GM21825 (cell line): ENCODE results near the gene CR1.
"Not testable (repeated sequence)": the region's sequence is repeated elsewhere in the genome, so short reads cannot be mapped to it uniquely, and the experiment has no call there.

Experiments used
- ATAC-seq: cut with Tn5 transposase; IDR thresholded peaks from one replicate; pipeline ENCODE4 v1.9.1; 2021; ENCODE audit warnings: mild to moderate bottlenecking, moderate library complexity; ENCODE audit not compliant: unreplicated experiment

CR1 gene

DNA sequence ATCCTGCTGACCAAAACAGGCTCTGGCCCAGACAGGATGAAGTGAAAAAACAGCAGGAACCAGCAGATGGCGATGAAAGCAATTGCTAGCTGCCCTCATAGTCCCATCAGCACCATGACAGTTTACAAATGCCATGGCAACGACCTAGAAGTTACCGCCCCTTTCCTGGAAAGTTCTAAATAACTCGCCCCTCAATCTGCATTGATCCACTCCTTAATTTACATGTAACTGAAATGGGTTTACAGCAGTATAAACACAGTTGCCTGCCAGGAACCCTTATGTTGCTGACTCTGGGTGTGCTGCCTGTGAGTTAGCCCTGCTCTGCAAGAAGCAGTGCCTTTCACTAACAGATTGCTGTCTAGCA lies 83.5 kb downstream of the CR1 start:
- peak; percentile 79 for ATAC-seq

- ATAC-seq = no peak
Observed at GRCh38 chr1:207581496-207582153, 85.7 kb downstream of the CR1 start.

GRCh38 chr1:207589506-207589905 lies 93.5 kb downstream of the CR1 start:
- not testable (repeated sequence) for ATAC-seq

DNA sequence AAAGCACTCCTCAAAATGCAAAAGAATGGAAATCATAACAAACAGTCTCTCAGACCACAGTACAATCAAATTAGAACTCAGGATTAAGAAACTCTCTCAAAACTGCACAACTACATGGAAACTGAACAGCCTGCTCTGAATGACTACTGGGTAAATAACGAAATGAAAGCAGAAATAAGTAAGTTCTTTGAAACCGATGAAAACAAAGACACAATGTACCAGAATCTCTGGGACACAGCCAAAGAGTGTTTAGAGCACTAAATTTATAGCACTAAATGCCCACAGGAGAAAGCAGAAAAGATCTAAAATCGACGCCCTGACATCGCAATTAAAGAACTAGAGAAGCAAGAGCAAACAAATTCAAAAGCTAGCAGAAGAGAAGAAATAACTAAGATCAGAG lies 95.2 kb downstream of the CR1 start:
- not testable (repeated sequence) for ATAC-seq

GRCh38 chr1:207594095-207594494 lies 98.1 kb downstream of the CR1 start:
- ATAC-seq = not testable (repeated sequence)

- no peak for ATAC-seq
Observed at GRCh38 chr1:207603777-207604176, 107.8 kb downstream of the CR1 start.

GRCh38 chr1:207605444-207606361 lies 109.7 kb downstream of the CR1 start:
- ATAC-seq = no peak

DNA sequence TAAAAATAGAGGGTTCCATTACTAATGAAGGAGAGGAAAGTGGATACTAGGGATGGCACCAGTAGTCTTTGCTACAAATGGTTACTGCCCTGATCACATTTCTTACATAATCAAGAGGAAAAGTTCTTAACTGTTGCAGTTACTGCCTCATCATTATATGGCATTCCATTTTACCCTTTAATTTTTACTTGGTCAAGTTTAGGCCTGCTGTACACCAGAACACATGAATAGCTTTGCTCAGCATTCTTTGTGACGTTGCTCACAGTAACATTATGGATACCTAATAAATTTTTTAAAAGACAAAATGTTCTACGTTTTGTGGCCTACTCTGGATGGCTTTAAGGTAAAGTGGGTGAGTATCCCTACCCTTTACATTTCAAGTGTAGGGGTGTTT lies 110.4 kb downstream of the CR1 start:
- ATAC-seq = no peak

DNA sequence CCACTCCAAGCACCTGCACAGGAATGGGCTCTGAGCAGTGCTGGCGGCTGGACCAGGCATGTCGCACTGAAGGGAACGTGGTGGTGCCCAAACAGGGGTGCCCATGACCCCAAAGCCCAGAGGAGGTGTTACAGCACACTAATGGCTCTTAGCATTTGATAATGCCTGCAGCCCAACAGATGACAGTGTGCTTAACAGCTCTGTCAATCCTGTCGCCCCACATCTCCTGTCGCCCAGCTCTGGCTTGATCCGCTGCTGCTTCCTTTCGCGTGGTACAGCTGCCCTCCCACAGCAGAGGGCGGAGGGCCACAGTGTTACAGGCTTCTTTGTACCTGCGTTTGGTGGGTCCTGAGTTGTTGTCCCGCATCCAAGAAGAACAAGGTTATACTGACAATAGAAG lies 116.8 kb downstream of the CR1 start:
- no peak for ATAC-seq

DNA sequence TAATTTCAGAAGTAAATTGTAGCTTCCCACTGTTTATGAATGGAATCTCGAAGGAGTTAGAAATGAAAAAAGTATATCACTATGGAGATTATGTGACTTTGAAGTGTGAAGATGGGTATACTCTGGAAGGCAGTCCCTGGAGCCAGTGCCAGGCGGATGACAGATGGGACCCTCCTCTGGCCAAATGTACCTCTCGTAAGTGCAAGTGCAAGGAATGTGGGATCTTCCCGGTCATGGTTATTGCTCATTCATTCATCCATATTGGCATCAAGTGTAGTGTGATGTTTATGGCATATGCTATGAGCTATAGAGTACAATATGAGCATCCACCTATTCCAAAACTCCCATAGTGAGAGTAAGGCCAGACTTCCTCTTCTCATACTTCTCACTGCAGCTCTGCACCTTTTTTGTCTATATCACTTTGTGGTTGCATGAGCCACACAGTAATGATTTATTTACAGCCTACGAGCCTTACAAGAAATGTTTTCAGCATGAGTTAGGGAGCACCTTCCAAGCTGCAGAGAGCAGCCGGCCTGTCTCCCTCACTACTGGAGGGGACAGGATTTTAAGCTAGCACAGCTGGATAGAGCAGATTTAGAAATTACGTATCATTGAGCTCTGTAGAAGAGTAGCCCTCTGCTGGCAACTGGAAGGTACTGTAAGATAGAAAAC lies 124.0 kb downstream of the CR1 start:
- no peak for ATAC-seq

DNA sequence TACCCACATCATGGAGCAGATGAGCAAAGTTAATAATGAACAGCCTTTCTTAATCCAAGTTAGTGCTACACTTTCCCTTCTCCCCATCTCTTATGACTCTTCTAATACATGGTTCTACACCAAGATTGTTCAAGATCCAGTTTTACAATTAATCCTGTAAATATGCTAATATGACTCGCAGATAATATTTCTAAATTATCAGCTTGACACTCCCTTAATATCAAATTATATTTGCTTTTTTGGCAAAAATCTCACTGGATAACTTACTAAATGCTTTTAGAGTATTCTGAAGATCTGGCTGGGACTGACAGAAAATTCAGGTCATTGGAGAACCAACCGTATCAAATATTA lies 124.6 kb downstream of the CR1 start:
- no peak for ATAC-seq

GRCh38 chr1:207625504-207626071 lies 129.6 kb downstream of the CR1 start:
- ATAC-seq = not testable (repeated sequence)

GRCh38 chr1:207626972-207627337 lies 131.0 kb downstream of the CR1 start:
- ATAC-seq = no peak

- ATAC-seq = no peak
Observed at GRCh38 chr1:207627496-207627895, 131.5 kb downstream of the CR1 start.

DNA sequence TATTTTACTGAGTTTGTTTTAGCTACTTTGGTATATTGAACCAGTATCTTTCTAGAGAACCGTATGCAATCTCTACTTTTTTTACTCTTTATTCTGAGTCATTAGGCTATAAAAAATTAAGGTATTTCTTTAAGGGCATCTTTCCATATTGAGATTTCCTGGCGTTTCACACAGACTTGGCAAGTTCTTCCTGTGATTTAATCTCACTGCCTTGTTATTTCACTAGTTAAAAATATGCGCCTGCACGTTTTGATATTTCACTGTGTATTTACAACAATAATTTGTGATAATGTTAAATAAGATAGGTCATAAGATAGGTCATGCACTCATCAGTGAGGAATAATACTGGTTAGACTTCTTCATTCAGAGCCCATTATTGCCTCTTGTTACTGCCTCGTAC lies 132.8 kb downstream of the CR1 start:
- no peak for ATAC-seq

DNA sequence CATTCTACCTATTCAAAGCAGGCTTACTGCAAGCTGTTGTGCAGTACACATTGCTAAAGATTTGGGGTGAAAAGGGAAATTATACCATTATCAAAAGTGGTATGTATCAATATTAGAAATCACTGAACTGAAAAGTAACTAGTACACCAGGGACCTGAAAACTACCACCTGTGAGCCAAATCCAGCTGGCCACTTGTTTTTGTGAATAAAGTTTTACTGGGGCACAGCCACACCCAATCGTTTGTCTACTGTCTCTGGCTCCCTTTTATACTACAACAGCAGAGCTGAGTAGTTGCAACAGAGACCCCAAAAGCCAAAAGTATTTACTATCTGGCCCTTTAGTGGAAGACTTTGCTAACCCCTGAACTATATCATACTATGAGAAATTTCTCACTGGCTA lies 135.2 kb downstream of the CR1 start:
- no peak for ATAC-seq

GRCh38 chr1:207633226-207633625 lies 137.3 kb downstream of the CR1 start:
- ATAC-seq = no peak

GRCh38 chr1:207633699-207634289 lies 137.8 kb downstream of the CR1 start:
- not testable (repeated sequence) for ATAC-seq

GRCh38 chr1:207634293-207634692 lies 138.3 kb downstream of the CR1 start:
- not testable (repeated sequence) for ATAC-seq

- not testable (repeated sequence) for ATAC-seq
Observed at GRCh38 chr1:207635569-207636186, 139.7 kb downstream of the CR1 start.
